Measurements from ENCODE around the gene SSC4D.
"Not testable (repeated sequence)": the region's sequence is repeated elsewhere in the genome, so short reads cannot be mapped to it uniquely, and the experiment has no call there.

SSC4D gene

DNA sequence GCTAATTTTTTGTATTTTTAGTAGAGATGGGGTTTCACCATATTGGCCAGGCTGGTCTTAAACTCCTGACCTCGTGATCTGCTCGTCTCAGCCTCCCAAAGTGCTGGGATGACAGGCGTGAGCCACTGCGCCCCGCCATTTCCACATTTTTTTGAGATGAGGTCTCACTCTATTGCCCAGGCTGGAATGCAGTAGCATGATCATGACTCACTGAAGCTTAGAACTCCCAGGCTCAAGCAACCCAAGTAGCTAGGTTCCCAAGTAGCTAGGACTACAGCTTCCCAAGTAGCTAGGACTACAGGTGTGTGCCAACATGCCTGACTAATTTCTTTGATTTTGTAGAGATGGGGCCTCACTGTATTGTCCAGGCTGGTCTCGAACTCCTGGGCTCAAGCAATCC lies 11.6 kb upstream of the SSC4D start:
- peak; percentile 100 for DNase-seq (ENCODE audit: low spot score)

DNA sequence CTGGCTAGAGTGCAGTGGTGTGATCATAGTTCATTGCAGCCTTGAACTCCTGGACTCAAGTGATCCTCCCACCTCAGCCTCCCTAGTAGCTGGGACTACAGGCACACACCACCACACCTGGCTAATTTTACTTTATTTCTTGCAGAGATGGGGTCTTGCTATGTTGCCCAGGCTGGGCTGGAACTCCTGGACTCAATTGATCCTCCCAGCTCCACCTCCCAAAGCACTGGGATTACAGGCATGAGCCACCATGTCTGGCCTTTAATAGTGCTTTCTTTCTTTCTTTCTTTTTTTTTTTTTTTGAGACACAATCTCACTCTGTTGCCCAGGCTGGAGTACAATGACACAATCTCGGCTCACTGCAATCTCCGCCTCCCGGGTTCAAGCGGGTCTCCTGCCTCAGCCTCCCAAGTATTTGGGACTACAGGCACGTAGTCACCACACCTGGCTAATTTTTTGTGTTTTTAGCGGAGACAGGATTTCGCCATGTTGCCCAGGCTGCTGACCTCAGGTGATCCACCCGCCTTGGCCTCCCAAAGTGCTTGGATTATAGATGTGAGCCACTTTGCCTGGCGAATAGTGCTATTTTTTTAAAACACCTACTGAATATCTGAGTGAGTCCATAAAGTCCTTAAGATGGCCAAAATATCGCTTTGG lies 8.3 kb upstream of the SSC4D start:
- not testable (repeated sequence) for DNase-seq (ENCODE audit: low spot score)

DNA sequence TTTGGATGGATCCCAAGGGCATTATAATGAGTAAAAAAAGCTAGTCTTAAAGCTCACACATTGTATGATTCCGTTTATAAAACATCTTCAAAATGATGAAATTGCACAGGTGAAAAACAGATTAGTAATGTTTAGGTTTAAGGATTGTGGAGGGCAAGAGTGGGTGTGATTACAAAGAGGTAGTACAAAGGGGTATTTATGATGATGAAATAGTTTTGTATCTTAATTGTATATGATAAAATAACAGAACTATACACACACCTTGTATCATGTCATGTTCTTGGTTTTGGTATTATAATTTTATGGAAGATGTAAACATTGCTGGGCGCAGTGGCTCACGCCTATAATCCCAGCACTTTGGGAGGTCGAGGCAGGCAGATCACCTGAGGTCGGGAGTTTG lies 2.8 kb upstream of the SSC4D start:
- no peak for DNase-seq (ENCODE audit: low spot score)

DNA sequence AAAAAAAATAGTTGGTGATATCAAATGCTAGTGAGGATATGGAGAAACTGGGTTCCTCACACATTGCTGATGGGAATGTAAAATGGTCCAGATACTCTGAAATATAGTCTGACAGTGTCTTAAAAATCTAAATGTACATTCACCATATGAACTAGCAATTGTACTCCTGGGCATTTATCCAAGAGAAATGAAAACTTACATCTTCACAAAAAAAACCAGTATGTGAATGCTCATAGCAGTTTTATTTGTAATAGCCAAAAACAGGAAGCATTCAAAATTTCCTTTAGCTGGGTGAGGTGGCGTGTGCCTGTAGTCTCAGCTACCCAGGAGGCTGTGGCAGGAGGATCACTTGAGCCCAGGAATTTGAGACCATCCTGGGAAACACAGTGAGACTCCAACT lies 2.1 kb upstream of the SSC4D start:
- no peak for DNase-seq (ENCODE audit: low spot score)

DNA sequence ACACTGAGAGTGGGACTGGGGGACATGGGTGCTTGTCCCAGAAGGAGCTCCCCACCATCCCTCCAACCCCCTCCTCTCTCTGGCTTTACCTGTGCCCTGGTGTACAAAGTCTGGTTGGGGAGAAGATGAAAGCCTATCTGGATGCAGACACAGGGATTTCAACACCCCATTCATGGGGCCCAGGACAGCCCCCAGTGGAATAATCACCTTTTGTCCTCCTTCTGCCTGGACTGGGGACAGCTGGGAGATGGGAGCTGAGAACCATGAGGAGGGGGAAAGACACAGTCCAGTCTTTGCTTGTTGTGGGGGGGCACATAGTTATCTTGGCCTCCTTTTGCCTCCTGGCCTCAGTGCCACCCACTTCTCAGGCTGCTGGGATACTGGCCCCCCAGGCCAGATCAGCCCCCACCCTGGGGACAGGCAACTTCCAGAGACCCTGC lies 1.4 kb downstream of the SSC4D start:
- DNase-seq (ENCODE audit: low spot score), result no peak

DNA sequence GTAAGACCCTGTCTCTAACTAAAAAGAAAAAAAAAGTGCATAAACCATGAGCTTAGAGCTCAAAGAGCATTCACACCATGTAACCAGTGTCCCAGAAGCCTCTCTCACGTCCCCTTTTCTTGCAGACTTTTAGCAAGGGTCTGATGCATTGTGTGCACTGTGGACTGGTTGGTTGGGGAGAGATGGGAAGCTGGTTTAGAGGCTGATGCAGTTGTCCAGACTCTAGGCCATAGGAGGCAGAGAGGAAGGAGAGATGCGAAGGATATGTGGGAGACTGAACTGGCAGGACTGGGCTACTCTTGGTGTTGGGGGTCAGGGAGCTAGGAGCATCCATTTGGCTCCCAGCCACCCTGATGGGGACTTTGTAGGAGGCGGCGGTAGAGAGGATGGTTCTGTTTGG lies 1.8 kb downstream of the SSC4D start:
- DNase-seq (ENCODE audit: low spot score), result no peak

DNA sequence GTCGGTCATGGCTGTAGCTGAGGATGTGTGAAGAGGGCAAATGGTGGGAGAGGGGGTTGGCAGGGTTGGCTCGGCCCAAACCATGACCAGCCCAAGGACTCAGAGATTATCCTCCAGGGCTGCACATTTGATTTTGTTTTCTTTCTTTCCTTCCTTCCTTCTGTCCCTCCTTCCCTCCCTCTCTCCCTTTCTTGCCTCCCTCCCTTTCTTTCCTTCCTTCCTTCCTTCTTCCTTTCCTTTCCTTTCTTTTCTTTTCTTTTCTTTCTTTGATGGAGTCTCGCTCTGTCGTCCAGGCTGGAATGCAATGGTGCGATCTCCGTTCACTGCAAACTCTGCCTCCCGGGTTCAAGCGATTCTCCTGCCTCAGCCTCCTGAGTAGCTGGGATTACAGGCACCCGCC lies 3.8 kb downstream of the SSC4D start:
- DNase-seq (ENCODE audit: low spot score), result no peak

DNA sequence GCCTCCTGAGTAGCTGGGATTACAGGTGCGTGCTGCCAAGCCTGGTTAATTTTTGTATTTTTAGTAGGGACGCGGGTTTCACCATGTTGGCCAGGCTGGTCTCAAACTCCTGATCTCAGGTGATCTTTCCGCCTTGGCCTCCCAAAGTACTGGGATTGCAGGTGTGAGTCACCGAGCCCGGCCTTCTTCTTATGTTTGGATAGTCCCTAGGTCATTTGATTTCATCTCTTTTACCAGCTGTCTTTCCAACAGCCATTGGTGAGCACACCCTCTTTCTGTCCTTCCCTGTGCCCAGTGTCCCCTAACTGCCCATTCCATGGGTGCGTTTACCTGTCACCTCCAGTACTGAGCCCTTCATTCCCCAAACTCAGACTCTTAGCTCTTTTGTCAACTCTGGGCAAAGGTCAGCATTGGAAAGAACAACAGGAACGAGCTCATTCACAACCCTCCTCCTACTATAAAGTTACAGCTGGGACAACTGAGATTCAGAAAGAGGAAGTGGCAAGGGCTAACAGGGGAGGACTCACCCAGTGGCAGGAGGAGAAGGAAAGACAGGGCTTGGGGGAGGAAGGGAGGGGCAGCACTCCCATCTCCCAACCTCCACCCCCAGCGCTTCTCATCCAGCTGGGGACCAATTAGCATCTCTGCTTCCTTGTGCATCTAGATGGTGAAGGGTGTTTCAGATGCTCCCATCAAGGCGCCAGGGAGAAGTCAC lies 5.6 kb downstream of the SSC4D start:
- no peak for DNase-seq (ENCODE audit: low spot score)

DNA sequence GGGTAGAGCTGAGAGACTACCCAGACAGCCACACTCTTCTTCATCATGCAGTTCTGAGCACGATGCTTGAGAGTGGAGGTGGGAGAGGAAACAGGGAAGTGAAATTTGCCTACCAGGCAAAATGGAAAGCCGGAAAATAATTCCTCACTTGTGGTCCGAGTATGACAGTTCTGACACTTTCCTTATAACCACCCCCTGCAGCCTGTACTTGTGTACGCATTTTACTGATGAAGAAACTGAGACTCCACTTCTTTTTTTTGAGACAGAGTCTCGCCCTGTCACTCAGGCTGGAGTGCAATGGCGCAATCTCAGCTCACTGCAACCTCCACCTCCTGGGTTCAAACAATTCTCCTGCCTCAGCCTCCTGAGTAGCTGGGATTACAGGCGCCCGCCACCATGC lies 6.4 kb downstream of the SSC4D start:
- not testable (repeated sequence) for DNase-seq (ENCODE audit: low spot score)

DNA sequence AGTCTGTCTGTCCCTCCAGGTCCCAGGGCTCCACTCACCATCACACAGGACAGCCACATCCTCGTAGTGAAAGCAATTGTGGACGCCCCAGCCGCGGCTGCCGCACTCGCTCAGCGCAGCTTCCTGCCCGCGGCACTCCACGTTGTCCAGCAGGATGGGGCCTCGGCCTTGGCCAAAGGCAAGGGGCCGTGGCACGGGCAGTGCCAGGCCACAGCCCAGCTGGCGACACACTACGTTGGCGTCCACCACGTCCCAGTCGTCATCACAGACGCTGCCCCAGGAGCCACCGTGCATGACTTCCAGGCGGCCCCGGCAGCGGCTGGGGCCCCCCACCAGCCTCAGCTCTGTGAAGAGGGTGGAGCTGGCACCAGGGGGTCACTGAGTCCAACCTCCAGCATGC lies 9.2 kb downstream of the SSC4D start:
- no peak for DNase-seq (ENCODE audit: low spot score)

DNA sequence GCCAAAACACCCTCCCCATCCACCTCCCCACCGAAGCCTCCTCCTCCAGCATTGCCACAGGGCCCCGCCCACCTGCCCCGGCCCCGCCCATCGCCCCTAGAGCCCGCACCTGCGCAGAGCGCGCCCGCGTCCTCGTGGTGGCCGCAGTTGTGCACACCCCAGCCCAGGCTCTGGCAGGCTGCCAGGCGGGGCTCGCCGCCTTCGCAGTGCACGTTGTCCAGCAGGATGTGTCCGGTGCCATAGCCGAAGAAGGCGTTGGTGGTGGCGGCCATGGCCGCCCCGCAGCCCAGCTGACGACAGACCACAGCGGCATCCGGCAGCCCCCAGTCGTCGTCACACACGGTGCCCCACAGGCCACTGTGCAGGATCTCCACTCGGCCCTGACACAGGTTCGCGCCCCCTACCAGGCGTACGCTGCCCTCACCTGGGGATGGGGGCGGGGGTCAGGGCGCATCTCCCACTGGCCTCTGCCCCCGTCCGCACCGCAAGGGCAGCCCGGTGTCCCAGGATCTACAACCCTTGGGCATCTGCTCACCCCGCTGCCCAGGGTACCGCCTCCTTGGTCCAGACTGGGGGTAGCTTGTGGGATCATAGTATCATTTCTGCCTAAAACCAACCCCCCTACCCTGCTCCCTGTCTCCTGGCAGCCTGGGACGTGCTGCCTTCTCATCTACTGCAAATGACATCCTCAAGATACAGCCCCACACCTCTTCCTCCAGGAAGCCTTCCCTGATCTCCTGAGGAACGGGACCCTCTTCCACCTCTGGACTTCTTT lies 11.9 kb downstream of the SSC4D start:
- DNase-seq (ENCODE audit: low spot score), result peak; percentile 83

DNA sequence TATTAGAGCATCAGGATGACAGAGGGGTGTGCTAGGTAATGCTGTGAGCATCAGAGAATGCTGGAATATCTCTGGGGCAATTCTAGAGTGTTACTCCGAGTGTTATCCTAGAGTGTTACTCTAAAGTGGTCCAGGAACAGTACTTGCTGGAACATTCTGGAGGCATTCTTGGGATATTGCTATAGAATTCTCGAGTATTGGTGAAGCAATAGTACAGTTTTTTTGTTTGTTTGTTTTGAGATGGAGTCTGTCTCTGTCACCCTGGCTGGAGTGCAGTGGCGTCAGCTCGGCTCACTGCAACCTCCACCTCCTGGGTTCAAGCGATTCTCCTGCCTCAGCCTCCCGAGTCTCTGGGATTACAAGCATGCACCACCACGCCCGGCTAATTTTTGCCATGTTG lies 12.6 kb downstream of the SSC4D start:
- DNase-seq (ENCODE audit: low spot score), result no peak

DNA sequence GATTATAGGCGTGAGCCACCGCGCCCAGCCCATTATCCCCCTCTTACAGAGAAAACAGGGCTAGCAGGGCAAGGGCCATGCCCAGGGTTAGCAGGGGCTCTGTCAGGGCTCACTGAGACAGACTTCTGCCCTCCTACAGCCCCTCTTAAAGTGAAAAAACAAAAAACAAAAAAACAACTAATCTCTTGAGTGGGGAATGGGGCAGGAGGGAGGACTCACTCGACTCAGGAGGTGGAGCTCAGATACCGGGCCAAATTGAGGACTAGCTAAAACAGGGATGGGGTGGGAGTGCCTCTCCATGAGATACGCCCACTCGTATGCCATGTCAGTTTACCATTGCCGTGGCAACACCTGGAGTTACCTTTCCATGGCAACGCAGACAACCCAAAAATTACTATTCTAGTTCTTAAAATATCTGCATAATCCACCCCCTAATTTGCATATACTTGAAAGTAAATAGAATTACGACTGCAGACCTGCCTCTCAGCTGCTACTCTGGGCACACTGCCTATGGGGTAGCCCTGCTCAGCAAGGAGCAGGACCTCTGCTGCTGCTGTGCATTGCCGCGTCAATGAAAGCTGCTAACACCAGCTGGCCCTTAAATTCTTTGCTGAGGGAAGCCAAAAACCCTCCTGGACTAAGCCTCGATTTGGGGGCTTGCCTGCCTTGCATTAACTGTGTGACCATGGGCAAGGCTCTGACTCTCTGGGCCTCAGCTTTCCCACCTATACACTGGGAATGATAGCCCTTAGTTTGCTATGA lies 13.4 kb downstream of the SSC4D start:
- no peak for DNase-seq (ENCODE audit: low spot score)

DNA sequence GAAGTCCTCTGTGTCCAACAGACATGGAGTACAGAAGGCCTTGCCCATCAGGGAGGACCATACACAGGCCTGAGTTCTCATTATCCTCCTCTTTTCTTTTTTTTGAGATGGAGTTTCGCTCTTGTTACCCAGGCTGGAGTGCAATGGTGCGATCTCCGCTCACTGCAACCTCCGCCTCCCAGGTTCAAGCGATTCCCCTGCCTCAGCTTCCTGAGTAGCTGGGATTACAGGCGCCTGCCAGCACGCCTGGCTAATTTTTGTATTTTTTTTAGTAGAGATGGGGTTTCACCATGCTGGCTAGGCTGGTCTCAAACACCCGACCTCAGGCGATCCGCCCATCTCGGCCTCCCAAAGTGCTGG lies 13.9 kb downstream of the SSC4D start:
- DNase-seq (ENCODE audit: low spot score), result not testable (repeated sequence)

DNA sequence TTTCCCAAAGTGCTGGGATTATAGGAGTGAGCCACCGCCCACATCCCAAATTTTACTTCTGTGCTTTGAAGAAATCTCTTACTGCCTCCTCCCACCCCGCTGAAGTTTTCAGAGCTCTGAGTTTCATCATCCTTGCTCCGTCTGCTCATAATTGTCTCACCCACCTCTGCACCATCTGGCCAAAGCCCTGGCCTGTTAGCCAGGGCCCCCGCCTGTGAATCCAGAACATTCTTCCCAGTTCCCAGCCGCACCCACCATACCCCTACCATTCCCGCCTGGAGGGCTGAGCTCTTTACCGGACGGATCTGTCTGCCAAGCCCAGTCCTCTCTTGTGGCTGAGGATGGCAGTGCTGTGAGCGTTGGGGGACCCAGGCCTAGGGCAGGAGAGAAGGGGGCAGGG lies 14.5 kb downstream of the SSC4D start:
- DNase-seq (ENCODE audit: low spot score), result no peak

DNA sequence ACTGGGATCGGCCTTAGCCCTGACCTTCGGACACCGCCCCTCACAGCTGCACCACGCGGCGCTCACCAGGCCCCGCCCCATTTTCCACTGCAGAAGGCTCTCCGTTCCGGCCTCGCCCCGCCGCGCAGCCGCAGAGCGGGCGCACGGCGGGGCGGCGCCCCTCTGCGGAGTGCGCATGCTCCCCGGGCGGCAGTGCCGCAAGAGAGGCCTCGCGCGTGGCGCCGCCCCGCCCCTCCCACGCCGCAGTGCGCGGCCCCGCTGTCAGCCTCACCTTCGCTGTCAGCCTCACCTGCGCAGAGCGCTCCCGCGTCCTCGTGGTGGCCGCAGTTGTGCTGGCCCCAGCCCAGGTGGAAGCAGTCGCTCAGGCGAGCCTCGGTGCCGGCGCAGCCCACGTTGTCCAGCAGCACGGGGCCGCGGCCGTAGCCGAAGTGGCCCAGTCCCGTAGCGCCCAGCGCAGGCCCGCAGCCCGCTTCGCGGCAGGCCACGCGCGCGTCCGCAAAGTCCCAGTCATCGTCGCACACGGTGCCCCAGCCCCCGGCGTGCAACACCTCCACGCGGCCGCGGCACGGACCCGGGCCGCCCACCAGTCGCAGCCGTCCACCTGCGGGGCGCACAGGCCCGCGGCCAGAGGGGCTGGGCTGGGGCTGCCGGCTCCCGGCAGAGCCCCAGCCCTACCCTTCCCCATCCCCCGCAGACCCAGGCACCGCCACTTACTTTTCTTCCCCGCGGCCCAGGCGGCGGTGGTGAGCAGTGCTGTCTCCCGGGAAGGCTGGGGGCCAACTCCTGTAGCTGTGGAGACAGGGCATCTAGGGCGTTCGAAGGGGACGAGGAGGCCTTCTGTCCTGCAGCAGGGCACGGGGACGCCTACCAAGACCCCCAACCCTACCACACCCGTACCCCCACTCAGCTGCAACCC lies 16.1 kb downstream of the SSC4D start:
- peak; percentile 93 for DNase-seq (ENCODE audit: low spot score)

DNA sequence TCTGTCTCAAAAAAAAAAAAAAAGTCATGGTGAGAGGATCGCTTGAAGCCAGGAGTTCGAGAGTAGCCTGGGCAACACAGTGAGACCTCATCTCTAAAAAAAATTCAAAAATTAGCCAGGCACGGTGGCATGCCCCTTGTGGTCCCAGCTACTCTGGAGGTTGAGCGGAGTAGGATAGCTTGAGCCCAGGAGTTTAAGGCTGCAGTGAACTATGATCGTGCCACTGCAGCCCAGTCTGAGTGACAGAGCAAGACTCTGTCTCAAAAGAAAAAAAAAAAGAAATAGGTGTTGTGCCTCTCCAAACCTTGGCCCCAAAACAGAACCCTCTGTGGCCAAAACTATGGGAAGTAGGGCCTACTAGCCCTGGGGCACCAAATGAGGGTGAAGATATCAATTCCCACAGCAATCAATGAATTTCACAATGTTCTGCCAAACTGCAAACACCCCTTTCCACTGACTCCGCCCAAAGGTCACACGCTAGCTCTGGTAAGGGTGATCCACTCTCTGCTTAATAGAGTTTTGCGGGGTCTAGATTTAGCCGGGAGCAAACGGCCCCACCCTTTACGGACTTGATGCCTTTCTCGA lies 16.9 kb downstream of the SSC4D start:
- DNase-seq (ENCODE audit: low spot score), result no peak

DNA sequence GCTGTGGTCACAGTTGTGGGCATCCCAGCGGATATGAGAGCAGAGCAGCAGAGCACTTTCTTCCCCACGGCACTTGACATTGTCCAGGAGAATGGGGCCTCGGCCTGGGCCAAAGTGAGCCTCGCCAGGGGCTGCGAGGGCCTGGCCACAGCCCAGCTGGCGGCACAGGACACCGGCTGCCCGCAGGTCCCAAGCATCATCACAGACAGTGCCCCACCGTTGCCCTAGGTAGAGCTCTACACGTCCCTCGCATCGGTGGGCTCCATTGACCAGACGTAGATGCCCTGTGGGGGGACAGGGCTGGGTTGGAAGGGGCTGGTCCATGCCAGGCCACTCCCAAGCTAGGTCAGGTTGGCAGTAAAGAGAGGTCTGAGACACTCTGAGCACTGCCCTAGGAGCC lies 19.4 kb downstream of the SSC4D start:
- DNase-seq (ENCODE audit: low spot score), result no peak

DNA sequence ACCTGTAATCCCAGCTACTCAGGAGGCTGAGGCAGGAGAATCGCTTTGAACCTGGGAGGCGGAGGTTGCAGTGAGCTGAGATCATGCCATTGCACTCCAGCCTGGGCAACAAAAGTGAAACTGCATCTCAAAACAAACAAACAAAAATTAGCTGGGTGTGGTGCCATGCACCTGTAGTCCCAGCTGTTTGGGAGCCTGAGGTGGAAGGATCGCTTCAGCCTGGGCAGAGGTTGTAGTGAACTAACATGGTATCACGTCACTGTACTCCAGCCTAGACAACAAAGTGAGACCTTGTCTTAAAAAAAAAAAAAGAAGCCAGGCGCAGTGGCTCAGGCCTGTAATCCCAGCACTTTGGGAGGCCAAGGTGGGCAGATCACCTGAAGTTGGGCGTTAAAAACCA lies 21.7 kb downstream of the SSC4D start:
- DNase-seq (ENCODE audit: low spot score), result not testable (repeated sequence)

DNA sequence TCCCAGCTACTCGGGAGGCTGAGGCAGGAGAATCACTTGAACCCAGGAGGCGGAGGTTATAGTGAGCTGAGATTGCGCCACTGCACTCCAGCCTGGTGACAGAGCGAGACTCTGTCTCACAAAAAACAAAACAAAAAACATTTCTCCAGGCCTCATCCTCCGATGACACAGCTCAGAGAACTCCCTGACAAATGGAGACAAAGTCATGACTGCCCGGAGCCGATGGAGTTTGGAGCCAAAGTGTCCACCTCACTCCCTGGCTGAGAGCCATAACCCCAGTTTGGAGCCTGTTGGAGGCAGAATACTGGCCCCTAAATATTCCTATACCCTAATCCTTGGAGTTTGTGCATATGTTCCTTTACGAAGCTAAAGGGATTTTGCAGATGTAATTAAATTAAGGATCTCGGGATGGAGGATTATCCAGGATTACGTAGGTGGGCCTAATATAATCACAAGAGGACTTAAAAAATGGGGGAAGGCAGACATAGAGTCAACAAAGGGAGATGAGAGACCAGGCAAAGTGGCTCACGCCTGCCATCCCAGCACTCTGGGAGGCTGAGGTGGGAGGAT lies 22.7 kb downstream of the SSC4D start:
- no peak for DNase-seq (ENCODE audit: low spot score)
